GM21576 (cell line): Measurements from ENCODE around the gene DAP.

Experiments
- ATAC-seq: cut with Tn5 transposase; IDR thresholded peaks from one replicate; pipeline ENCODE4 v1.9.1; 2021; ENCODE audit warnings: mild to moderate bottlenecking, moderate library complexity; ENCODE audit not compliant: unreplicated experiment

DAP gene

DNA sequence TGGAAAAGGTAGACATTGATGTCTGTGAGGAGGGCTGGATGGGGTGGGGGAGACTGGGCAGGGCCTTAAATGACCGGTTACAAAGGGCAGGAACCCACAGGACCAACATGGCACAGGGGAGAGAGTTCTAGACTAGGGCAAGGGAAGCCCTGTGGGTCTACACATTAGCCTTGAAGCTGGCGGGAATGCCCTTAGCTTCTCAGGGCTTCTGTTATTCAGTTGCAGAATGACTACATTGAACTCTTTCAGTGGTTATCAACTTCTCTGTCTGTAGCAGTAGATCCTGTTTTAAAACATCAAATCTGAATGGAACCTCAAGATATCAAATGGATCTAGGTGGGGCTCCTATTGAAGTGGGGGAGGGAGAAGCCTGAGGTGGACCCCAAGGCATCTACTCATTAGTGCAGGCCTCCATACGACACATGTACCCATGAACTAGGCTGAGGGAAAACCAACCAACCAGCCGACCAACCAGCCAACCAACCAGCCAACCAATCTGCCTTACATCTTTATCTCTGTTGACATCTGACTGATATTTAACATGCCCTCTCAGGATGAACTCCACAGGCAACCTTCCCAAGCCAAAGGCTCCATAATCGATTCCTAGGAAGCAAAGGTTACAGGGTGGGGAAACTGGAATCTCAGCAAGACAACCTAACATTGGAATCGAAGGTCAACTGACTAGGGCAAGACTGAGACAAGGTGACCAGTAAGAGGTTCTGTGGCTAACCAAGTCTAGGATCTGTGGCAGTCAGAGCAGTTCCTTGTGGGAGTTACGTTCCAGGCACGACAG, 48.3 kb downstream of the DAP start:
- ATAC-seq = peak; percentile 86

DNA sequence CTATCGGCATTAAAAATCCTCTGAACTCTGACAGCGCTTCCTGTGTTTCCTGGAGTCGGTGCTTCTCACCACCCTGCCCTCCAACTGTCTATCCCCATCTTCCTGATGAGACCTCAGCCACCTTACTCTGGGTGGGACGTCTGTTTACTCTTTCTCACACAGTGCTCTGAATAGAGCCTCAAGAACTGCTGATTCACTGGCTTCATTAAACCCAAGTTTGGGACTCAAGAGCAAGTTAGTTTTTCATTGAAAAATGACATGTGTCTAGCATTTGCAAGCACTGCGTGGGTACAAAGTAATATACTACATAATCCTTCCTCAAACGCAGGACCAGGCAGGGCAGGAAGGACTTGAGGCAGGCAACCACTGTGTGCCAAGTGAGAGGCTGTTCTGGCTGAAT, 49.5 kb downstream of the DAP start:
- no peak for ATAC-seq

DNA sequence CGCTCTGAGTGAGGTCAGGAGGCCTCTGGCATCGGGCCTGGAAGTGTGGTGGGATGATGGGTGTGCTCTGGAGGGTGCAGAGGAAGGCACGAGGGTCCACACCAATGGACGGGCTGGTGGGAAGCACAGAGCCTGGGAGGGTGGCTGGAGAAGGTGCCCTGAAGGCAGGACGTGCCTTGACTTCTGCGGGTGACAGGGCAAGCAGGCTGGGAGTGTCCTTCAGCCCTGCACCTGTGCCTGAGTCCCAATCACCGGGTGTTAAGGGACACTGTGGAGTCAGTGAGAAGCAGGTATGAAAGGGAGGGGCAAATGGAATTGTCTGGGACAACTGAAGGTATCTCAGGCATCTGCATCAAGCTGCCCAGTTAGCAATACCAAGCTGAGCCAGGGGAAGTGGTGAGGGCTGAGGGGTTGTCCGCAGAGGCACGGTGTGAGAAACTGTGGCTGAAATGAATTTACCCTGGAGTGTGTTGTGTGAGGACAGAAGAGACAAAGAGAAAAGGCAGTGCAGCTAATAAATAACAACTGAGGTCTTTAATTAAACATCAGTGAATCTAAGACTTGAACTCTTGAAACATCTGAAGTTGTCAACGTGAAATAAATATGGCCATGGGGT, 50.4 kb downstream of the DAP start:
- no peak for ATAC-seq

DNA sequence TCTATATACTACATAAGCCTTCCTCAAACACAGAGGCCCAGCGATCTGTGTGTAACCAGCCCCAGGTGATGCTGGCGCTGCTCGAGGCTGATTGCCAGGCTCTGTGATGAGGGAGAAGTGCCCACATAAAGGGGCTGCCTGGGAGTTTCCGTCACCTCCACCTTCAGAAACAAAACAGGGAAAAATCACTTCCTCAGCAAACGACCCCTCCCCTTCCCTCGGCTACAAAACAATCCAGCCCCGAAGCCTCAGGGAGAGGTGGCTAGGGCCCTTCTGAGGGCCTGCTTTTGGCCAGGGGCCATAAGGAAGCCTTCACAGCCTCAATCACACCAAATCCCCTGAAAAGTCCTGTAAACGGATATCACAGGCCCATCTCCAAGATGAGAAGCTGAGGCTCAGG, 51.1 kb downstream of the DAP start:
- ATAC-seq = no peak

DNA sequence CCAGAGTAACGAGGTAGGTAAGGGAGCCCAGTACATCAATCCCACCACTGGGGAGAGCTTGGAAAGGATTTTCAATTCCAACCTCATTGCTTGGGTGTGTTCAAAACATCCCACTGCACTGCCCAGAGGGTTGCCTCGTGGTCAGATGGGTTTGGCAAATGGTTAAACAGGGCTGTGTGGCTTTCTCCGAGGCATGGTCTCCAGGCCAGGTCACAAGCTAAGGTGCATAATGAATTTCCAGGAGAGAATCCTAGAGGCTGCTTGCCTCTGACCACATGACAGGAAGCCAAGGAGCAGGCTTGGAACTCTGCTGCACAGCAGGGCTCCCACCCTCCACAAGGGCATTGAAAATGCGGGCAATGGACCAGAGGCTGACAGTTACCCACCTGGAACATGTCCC, 51.6 kb downstream of the DAP start:
- ATAC-seq = no peak

DNA sequence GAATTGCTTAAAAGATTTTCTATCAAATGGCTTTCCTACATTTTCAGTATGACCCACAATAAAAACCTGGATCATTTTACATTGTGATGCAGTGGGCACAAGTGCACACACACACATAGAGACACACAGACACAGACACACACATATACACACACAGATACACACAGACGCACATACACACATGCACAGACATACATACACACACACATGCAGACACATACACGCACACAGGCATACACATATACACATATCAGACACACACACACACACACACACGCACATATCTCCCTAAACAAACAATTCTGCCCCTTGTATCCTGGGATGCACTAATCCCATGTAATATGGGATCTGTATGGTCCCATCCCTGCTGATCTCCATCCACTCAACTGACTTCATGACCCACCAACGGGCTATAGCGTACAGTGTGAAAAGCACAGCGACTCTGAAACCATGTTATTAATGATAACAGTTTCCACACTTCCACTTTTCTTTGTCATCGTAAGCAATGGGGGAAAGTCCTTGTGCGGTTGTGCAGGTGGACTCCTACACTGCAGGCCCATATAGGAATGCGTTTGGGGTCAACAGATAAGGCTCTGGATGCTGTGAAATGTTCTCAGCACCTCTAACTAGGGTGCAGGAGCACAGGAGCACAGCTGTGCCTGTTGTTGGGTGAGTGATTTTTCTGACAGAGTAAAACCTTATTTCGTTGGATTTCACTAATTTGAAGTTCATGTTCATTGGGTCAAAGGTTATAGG, 52.7 kb downstream of the DAP start:
- ATAC-seq = no peak

DNA sequence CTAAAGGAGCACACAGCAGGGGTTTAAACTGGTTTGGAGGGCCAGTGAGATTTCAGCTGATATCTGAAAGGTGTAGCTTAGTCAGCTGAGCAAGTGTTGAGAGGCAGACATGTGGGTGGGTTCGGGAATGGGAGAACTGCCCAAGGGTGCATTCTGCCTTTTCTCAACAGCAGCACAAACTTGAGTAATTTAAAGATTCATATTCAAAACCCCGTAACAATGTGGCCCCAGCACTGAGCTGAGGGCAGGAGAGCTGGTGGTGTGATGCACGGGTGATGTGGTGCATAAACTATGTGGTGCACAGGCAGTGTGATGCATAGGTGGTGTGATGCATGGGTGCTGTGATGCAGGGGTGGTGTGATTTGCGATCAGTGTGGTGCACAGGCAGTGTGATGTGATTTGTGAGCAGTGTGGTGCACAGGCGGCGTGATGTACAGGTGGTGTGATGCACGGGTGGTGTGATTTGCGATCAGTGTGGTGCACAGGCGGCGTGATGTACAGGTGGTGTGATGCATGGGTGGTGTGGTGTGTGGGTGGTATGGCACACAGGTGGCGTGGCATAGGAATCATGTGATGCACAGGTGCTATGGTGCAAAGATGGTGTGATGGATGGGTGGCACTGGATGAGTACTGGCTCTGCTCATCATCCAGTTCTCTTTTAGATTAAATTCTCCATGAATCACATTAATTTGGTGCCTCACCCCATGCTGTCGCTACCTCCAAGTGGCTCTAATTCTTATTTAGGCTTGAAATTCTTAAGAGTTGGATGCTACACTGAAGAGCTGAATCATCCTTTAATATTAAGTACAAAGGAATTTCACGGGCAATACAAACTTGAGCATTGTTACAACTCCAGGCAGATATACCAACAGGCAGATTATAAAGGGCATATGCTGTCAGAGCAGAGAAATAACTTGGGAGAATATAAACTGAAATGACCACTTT, 53.6 kb downstream of the DAP start:
- ATAC-seq = no peak

DNA sequence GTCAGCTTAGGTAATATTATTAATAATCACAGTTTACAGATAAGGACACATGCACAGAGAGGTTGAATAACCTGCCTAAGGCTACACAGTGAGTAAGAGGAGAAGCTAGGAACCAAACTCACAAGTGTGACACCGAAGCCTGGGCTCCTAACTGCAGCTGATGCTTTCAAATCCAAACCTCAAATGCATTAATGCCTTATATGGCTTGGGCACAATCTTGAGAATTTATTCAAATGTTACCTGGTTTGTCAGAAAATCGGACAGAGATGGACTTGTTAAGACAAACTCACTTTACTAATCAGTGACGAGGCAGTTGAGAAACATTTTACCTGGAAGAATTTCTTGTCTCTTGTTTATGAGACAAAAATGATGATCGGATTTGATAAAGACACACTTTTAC, 54.7 kb downstream of the DAP start:
- ATAC-seq = no peak

DNA sequence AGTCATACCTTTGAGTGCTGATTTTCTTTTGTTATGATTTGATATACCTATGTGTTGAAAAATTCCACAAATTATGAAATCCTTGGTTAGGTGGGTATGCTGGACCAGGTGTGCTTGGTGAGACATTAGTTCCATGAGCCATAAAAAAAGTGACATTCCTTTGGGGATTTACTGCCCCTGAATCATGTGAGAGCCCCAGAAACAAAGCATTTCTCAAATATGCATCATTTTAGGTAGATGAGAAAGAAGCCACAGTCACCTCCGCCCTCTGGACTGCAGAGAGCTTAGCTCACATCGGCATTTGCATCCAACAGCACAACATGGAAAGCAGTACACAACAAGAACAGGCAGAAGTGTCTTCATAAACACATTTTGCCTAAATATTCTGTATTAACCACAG, 55.3 kb downstream of the DAP start:
- ATAC-seq = no peak

DNA sequence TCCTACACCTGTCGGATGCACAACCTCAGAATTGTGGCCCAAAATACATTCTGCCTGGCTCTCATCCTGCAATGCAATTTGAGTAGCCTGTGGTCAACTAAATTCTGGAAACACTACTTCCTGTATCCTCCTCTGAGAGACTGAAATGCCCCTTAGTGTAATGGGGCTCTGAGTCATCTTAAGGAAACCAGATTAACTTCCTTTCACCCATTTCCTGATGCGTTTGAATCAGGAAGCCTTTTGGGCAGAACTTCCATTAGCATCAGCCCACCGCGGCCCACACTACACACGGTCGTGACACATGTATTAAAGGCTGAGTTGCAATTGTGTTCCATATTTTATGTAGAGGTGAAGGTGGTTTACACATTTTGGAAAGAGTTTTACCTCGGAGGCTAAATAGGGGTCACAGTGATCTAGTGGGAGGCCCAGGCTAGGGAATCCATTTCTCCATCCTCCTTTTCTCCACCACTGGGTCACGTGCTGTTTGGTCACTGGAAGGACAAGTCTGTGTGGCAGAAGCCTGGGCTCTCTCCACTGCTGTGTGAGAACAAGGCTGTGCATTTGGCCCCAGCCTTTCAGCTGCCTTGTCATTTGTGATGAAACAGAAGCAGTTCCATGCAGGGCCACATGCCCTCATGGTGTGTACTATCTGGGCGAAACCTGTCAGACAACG, 55.9 kb downstream of the DAP start:
- peak; percentile 27 for ATAC-seq

DNA sequence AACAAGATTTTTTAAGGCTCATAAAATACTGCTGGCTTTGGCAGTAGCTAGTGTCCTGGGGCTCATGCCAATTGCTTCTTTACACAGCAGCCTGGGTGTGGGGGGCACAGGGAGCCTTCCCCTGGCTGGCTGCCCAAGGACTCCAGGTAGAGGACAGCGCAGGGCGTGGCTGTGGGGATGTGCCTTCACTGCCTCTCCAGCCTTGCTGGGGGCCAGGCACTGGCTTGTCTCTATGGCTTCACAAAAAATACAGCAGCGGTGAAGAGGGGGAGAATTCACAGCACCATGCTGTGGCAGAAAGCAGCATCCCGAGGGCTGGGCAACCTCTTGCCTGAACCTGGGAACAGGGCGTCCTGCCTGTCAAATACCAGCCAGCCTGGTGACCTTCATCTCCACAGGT, 57.4 kb downstream of the DAP start:
- no peak for ATAC-seq

DNA sequence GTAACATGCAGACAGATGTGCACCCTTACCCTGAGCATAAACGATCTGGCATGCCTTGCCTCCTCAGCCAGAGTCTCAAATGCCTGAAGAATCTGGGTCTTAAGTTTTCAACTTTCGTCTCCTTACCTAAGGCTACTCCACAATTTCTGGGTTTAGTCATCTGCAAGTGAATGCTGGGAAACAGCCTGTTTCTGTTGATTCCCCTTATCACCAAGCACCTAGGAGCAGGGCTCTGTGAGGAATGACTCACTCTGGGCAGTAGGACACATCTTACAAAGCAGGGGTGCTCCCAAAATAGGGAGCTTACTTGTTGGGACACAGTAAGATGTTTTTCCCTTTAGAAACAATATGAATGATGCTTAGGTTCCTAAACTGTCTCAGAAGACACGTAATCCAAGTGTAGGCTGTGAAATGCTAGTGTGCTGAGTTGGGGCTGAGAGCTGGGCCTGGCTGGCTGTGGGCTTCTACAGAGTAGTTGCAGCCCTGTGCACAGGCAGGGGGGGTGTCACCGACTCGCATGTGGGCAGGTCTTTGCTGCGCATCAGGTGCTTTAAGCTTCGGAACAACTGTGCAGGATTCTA, 58.0 kb downstream of the DAP start:
- ATAC-seq = no peak

DNA sequence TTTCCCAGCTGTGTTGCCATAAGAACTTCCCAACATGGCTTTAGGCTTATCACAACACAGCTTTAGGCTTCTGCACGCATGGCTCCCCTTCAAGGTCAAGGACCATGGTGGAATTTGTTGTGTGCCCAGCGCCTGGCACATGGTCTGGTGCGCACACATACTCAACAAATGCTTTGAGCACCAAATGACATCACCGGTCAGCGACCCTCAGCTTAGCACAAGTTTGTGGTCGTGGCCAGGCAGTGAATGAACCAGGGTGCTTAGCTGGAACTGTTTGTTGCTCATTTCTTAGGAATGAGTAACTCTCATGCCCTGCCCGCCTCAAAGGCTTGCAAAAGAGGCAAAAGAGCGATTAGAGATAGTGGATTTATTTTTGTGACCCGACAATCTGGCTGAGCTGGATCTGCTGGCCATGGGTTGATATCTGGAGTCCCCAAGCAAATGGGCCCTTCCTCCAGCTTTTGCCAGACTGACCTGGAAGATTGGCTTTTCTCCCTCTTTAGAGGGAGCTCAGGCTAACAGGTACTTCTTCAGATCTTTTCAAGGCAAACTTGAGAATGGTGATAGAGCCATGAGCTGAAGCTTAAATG, 58.9 kb downstream of the DAP start:
- ATAC-seq = no peak

DNA sequence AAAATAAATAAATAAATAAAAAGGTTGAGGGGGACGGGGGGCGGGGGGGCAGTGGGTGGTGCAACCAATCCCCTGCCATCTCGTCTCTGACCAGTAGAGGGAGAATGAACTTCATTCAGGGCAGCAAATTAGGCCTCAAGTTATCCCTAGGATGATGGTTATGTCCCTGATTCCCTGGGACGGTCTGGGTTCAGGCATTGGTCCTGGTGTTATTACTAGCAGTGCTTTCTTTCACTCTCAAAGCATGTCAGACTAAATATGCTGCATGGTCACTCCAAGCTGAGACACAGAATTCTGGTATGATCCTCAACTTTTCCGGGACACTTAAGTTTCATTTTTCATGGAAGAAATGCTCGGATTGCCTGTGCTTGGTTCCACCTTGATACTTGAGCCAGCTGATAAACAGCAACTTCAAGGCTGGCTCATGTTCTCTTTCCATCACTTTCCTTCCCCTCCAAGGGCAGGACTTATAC, 59.4 kb downstream of the DAP start:
- no peak for ATAC-seq

DNA sequence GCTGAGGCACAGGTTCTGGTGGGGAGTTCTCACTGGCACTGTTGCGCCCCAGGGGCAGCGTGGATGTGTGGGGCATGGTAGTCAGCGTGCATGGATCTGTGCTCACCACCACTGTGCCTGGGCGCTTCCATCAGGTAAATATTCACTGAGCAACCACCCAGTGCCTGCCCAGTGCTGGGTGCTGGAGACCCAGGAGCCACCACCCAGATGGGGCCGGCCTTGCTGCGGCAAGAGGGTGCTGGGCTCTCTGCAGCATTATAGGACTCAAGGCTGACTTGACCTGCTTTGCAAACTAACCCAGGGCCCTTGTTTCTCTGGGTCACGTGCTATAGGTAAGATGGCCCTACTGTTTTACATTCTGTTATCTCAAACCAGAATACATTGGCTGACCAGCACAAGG, 60.5 kb downstream of the DAP start:
- no peak for ATAC-seq

DNA sequence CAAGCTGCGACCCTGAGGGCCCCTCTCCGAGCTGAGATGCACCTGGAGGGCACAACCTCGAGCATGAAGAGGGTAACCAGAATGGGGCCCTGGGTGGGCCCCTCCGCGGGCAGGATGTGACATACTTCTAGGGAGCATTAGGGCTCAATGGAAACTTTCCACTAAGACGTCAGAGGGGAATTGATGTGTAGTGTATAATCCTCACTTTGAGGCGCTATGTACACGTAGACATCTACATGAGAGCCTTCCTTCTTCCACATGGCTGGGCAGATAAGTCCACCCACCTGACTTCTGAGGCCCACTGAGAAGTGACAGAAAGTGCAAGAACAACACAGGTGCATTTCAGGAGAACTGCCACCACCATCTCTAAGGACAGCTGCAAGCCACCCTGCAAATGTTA, 61.0 kb downstream of the DAP start:
- ATAC-seq = peak; percentile 72

DNA sequence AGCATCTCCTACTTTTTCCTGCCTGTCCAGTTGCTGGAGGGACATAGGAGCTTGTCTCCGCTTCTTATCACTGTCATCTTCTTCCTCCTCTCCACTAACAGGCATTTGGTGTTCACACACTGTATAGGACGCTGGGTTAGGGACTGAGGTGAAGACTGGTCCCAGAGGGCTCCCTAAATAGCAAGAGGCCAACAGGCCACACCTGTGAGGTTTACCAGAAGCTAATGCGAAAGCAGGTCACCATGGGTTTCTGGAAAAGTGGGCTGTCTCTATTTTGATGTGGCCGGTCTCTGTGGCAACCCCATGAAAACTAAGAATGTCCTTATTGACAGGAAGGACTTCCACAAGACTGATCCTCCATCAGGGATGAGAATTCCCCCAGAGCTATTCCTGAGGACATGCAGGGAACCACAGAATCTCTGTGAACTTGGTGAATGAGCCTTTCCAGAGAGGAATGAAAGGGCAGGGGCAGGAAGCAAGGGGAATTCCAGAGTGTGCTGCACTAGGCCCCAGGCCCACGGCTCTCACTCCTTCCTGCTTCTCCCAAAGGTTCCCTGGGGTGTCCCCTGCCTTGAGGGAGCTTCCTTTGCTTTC, 61.7 kb downstream of the DAP start:
- peak; percentile 45 for ATAC-seq

DNA sequence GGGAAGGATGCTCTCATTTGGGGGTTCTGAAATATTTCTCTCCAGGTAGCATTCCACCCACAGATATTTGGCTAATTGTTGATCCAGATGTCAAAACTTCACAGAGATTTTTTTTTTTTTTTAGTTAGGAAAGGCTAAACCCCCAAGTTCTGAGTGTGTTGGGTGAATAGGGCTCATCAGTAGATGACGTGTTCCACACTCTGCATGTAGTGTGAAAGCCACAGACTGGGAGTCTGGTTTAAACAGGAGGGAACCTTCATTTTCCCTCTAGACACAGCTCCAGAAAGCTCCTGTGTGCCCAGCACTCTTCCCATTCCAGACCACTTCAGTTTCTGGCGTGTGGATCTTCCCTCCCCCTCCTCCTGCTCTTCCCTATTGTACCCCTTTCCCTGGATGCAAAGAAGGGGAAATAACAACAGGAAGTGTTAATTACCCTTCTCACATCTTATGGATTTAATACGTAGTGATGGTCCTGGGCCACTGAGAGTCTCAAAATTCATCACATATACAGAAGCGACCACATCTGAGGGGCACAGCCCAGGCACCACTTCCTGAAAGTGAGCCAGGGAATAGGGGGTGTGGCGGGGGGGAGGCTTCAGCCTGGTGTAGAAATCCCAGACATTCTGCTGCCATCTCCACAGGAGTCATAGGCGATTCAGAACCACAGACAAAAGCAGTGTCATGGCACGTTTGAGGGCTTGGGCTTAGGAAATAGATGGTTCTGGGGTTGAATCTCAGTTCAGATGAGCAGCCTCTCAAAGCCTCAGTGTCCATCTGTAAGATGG, 65.1 kb downstream of the DAP start:
- no peak for ATAC-seq
